DOHH2 (cell line): ENCODE data around the gene KRTAP10-2.

Experiments used
- EZH2phosphoT487 ChIP-seq: fragments of 200-600 bp; sonication (generic); IDR thresholded peaks from 2 replicates; pipeline ENCODE4 v1.6.1; 2017; ENCODE audit warnings: borderline replicate concordance, mild to moderate bottlenecking, antibody characterized with exemption, low read length, moderate library complexity, mixed read lengths
- TF ChIP-seq, protein P1 (sequence below): fragments of 200-600 bp; sonication (generic); IDR thresholded peaks from one replicate; pipeline ENCODE4 v1.5.1; 2014; ENCODE audit warnings: antibody characterized with exemption, mild to moderate bottlenecking, low read depth, low read length; ENCODE audit not compliant: poor library complexity, severe bottlenecking

DNA sequence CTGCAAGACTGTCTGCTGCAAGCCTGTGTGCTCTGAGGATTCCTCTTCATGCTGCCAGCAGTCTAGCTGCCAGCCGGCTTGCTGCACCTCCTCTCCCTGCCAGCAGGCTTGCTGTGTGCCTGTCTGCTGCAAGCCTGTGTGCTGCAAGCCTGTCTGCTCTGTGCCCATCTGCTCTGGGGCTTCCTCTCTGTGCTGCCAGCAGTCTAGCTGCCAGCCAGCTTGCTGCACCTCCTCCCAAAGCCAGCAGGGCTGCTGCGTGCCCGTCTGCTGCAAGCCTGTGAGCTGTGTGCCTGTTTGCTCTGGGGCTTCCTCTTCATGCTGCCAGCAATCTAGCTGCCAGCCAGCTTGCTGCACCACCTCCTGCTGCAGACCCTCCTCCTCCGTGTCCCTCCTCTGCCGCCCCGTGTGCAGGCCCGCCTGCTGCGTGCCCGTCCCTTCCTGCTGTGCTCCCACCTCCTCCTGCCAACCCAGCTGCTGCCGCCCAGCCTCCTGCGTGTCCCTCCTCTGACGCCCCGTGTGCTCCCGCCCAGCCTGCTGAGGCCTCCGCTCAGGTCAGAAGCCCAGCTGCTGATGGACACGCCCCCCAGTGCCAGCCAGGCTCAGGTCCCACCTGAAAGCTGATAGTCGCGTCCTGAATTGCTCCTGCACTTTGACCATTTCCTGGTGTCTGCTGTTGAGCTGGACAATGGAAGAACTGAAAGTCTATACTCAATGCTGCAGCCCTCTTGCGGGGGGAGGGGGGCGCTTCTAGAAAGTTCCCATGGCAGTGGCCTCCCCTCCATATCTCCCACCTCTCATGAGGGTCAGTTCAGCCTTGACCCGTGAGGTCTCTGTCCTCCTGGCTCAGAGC, 23.4 kb upstream of the KRTAP10-2 start:
- no peak for TF ChIP-seq EZH2phosphoT487
- TF ChIP-seq, protein P1, sequence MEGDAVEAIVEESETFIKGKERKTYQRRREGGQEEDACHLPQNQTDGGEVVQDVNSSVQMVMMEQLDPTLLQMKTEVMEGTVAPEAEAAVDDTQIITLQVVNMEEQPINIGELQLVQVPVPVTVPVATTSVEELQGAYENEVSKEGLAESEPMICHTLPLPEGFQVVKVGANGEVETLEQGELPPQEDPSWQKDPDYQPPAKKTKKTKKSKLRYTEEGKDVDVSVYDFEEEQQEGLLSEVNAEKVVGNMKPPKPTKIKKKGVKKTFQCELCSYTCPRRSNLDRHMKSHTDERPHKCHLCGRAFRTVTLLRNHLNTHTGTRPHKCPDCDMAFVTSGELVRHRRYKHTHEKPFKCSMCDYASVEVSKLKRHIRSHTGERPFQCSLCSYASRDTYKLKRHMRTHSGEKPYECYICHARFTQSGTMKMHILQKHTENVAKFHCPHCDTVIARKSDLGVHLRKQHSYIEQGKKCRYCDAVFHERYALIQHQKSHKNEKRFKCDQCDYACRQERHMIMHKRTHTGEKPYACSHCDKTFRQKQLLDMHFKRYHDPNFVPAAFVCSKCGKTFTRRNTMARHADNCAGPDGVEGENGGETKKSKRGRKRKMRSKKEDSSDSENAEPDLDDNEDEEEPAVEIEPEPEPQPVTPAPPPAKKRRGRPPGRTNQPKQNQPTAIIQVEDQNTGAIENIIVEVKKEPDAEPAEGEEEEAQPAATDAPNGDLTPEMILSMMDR: no peak
